ENCODE data around the gene B4GALT4.
"Not testable (repeated sequence)": the region's sequence is repeated elsewhere in the genome, so short reads cannot be mapped to it uniquely, and the experiment has no call there.

Gene B4GALT4

DNA sequence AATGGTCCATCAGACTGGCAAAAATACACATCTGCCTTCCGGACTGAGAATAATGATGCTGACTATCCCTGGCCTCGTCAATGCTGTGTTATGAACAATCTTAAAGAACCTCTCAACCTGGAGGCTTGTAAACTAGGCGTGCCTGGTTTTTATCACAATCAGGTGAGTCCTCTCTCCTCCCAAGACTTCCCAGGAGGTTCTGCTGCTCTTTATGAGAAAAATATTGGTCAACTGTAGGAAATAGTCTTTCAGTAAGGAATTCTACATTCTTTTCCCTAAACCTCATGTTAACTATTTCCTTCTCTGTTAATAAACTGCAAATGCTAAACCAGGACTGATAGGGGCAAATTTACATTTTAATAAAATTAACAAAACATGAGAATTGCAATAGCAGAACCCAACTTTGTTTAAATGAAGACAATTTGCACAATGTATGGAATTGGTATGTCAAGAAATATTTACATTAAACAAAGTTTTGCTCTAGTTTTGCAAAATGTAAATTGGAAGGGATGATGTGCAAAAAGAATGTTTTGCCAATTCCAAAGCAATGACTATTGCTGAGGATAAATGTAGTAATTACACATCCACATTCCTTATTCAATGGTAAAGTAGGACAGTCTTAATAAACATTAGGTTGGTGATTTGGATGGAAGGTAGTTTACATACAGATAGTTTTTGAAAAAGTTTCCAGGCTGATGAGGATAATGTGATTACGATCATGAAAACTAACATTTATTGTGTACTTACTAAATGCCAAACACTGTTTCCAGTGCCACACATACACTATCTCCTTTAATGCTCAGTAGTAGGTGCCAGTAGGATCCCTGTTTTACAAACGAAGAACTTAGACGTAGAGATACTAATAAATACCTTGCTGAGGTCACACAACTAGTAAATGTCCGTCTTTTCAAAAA, 46.2 kb downstream of the B4GALT4 start:
- no peak for DNase-seq

DNA sequence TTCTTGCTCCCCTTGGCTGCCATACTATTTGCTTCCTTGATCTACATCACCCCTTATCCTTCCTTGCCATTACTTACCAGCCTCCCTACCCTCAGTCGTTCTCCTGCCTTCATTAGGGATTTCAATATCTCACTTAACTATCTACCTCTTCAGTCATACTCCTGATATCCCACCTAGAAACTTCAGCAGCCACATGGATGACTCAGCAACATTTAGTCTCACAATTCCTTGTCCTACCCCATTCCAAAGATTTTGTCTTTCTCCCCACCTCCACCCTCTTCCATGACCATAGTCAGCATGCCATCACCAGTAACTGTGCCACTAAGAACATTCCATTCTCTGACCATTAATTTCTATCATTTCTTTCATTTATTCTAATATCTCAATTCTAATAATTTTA, 48.9 kb downstream of the B4GALT4 start:
- no peak for DNase-seq

DNA sequence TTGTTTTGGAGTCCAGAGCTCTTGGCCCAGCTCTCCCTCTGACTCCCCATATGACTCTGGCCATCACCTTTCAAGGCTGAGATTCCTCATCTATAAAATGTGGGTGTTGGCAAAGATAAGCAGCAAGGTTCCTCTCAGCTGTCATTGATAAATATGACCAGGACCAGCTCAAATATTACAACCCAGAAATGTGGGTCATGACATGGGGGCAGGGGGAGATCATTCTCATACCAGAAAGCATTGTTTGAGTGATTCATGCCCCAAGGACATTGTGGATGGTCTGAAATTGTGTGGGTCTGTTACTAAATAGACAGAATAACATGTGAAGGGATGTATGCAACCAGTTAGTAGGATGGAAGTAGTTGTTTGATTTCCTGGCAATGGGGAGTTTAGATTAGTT, 53.4 kb downstream of the B4GALT4 start:
- no peak for DNase-seq

DNA sequence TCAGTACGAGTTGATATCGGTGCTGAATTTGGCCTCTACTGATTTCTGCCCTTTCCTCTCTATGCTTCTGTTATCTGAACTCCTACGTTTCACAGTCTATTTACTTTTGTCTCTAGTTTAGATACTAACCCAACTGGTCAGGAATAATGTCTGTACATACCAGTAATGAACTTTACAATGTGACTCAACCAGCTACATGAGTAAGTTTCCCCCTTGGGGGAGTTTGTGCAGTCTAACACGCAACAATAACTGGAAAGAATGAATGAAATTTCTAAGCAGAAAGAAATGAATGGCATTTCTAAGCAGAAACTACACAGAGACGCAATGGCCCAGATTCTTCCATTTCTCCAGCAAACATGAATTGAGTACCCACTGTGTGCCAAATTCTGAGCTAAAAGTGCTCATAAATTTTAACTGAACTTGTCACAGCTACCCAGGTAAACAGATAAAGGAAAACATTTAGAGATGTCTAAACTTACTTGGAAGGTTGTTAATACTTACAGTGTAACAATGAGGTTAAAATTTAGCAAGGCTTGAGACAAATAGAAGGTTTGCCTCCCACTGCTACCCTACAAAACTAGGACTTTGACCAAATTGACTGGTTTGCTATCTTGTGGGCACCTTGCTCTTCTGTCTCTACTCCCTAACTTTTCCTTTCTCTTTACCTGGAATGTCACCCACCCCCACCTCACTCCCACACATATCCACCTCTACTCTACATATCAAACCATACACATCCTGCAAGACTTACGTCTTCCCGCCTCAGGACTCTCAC, 55.7 kb downstream of the B4GALT4 start:
- no peak for DNase-seq

DNA sequence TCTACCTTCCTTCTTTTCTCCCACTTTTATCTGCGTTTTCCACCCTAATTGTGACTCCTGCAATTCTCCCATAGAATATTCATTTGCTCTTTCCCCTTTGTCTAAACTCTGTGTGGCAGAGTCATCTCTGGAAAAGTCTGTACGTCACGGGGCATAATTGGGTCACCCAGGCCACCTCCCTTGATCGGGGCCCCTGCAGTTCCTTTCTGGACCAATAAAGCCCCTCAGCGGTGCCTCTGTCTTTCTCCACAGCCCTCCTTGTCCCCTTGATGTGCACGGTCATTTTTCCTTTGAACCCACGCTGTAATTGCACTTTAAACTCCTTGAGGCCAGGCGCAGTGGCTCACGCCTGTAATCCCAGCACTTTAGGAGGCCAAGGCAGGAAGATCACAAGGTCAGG, 56.6 kb downstream of the B4GALT4 start:
- no peak for DNase-seq

DNA sequence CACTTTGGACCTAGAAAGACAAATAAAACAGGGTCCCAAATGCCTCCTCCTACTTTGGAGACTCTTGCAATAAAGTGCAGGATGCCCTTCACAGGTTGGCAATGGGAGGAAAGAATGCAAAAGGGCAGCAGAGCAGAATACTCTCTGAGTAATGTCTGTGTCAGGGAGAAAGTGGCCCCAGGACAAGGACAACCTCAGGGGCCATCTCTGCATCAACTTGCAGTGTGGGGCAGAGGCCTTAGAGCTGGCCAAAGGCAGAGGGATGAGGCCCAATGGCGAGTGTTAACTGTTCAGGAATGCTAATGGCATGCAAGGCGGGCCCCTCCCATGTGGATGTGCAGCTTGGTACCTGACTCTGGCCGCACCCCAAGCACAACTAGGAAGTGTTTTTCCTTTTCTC, 58.9 kb downstream of the B4GALT4 start:
- no peak for DNase-seq

DNA sequence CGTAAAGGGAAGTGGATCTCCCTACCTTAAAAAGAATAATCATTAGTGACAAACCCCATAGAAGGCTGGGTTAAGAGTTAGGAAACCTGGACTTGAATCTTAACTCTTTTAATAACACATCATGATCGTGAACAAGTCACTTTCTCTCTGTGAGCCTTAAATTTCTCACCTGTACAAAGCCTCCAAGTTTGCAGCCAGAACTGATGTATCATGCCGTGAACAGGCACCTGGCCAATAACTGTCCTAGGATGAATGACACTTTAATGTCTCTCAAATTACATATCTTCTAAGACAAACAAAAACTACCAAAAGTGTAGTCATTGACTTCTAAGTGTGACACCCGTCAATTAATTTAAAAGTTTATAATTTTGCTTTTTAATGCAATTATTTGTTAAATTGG, 63.4 kb downstream of the B4GALT4 start:
- DNase-seq, result no peak

DNA sequence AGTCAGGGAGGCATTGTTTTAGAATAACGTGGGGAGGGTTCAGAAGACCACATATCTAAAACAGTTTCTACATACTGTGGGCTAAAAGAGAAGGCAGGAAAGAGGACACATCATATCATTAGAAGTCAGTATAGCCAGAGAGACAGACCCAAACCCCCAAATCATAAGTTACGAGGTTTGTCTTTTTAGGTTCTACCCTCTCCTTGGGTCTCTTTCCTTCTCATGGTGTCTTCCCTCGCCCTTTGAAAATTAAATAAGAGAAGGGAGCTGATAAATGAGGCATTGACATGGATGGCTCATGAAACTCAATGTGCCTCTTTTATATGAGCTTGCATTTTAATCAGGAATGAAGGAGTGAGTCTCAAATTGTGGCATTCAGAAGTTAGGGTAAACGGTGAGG, 63.9 kb downstream of the B4GALT4 start:
- DNase-seq, result no peak

DNA sequence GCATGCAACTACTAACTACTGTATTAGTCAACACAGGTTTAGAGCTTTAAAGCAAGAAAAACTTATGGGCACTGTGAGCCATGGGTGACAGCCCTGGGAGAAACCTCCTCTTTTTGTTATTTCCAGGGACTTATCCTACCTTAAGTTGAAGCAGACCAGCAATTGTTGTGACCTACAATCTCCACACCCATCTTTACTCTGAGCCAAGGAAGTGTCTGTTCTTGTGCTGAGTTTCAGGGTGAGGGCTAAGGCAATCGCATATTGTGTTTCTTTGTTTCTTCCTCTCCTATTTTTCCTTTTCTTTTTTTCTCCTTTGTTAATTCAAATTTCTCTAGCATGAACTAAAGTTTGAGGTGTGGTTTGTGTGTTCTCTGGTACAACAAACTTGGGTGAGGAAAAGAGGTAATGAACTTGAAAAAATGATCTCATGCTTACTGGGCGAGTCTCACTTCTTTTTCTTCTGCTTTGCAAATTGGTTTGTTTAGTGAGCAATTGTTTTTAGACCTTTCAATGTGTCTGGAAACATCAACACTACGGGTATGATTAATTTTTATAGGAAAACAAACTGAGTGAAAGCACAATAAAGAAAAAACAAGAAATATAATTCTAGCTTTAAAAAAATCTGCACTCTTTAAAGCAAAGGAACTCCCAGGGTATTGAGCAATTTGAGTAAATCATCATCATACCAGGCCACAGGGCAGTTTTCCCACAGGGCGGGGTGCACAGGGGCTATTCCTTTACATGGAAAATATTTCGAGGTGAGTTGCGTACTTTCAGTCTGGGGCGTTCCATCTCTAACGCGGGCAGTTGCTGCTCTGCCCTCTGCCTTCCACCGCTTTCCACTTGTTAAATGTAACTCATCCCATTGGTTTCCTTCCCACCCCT, 64.6 kb downstream of the B4GALT4 start:
- no peak for DNase-seq

DNA sequence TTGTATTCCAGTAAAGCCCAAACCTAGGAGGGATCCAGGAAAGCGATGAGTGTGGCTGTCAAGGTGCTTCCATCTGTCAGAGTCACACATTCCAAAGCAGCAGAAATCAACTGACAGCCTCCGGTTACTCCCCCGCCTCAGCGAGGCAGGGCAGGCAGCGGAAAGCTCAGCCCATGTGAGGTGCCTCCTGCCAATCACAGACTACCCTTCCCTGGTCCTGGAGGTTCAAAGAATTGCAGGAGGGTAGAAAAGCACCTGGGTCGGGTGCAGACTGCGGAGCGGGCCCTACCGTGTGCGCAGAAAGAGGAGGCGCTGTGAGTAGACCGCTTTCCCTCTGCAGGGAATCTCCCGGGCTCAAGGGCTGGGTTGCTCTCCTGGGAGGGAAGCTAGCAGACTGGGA, 67.4 kb downstream of the B4GALT4 start, which contains the start of gene UPK1B:
TSS of gene UPK1B (plus strand) at position 274 of the 400 bp plus-strand sequence. CDS start 13,144 bp downstream, outside the sequence.
- DNase-seq, result no peak

DNA sequence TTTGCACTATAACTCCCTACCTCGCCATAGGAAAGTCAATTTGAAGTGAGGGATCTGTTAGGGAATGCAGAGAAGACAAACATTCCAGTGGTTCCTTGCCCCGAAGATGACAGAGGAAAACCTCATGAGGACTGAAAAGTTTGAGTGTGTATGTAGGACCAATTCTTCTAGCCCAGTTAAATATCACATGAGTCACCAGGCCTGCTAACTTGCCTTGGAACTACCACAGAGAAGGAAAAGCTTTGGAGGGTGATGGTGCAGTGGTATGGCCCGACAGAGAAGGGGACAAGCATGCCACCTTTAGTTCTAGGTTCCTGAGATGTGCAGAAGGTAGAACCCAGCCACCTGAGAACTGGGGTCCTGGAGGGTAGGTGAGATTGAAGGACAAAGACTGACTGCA, 69.9 kb downstream of the B4GALT4 start:
- DNase-seq, result no peak

DNA sequence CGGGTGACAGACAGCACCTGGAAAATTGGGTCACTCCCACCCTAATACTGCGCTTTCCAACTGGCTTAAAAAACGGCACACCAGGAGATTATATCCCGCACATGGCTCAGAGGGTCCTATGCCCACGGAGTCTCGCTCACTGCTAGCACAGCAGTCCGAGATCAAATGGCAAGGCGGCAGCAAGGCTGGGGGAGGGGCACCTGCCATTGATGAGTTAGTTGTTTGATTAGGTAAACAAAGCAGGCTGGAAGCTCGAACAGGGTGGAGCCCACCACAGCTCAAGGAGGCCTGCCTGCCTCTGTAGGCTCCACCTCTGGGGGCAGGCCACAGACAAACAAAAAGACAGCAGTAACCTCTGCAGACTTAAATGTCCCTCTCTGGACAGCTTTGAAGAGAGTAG, 75.9 kb downstream of the B4GALT4 start:
- not testable (repeated sequence) for DNase-seq

Data from KG1 (cell line).